NCI-H187 (cell line): ENCODE measurements around the gene ITGA11.
"Not testable (repeated sequence)": the region's sequence is repeated elsewhere in the genome, so short reads cannot be mapped to it uniquely, and the experiment has no call there.

Source experiments
- DNase-seq, 2 experiments: peaks; one replicate each; lab custom pipeline; 2025; lab: John Stamatoyannopoulos, UW

The ITGA11 gene

DNA sequence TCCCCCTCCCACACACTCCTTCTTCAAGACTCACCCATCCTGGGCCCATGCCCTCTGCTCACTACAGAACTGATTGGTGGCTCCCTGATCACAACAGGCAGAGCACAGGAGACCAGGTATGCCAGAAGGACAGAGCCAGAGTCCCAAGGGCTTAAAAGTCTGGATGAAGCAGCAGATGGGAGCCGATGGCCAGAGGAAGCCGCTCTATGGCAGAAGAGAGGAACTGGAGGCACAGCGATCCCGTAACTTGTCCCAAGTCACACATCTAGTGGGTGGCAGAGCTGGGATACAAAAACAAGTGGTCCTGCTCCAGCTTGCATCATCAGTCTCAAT lies 20.7 kb downstream of the ITGA11 start:
- DNase-seq, result no peak

DNA sequence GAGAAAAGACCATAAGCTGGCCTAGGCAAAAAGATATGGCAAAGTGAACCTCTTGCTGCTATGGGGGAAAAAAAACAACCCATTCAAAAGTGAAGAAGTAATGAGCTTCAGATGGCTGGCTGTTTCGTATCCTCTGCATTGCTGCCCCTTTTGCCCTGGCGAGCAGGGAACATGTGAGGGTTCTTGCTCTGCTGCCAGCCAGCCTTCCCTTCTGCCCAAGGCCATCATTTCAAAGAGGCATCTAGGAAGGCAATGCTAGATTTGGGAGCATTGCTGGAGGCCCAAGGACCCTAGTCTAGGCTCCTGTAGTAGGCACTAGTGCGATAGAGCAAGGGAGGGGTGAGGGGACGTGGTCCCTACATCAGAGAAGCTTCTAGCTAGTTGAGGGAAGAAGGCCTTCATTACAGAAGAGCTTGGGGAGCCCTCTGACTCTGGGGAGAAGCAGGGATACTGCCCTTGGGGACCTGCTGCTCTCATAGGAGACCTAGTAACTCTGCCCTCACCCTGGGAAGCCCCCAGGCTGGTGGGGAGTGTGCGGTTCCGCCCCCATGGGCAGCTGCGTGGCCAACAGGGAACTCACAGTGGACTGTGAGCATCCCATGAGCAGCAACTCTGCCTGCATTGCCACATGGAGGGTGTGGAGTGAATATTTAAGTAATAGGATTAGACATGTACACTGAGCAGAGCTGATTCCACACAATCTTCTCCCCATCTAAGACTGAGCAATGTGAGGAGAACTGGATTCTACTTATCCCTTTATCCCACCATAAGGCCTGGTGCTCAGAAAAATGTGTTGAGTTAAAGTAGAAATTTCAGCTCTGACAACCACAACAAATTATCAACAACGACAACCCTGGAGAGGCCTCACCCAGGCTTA lies 21.3 kb downstream of the ITGA11 start:
- DNase-seq, result no peak

- DNase-seq, result no peak
Measured at GRCh38 chr15:68409736-68410370, 22.1 kb downstream of the ITGA11 start.

- no peak for DNase-seq
Measured at GRCh38 chr15:68408971-68409370, 23.0 kb downstream of the ITGA11 start.

GRCh38 chr15:68407886-68408881 lies 23.8 kb downstream of the ITGA11 start:
- no peak for DNase-seq

GRCh38 chr15:68407141-68407885 lies 24.6 kb downstream of the ITGA11 start:
- DNase-seq, result no peak

- DNase-seq, result no peak
Measured at GRCh38 chr15:68405378-68406250, 26.3 kb downstream of the ITGA11 start.

GRCh38 chr15:68404056-68404798 lies 27.7 kb downstream of the ITGA11 start:
- no peak for DNase-seq

DNA sequence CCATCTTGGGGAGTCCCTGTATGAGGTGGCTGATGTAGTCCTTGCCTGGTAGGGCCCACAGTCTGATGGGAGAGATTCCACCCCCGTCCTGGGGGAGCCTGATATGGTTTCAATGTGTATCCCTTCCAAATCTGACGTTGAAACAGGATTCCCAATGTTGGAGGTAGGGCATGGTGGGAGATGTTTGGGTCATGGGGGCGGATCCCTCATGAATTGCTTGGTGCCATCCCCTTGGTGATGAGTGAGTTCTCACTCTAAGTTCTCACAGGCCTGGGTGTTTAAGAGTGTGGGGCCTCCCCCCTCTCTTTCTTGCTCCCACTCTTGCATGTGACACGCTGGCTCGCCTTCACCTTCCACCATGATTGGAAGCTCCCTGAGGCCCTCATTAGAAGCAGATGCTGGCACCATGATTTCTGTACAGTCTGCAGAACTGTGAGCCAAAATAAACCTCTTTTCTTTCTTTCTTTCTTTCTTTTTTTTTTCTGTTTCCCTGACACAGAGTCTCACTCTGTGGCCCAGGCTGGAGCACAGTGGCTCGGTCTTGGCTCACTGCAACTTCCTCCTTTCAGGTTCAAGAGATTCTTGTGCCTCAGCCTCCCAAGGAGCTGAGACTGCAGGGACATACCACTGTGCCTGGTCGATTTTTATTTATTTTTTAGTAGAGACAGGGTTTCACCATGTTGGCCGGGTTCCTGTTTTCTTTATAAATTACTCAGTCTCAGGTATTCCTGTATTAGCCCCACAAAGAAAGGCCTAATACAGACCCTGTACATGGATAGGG lies 28.6 kb downstream of the ITGA11 start:
- no peak for DNase-seq

GRCh38 chr15:68402432-68403160 lies 29.4 kb downstream of the ITGA11 start:
- DNase-seq, result no peak

- DNase-seq, result no peak
Measured at GRCh38 chr15:68401496-68402431, 30.2 kb downstream of the ITGA11 start.

- DNase-seq, result no peak
Measured at GRCh38 chr15:68400066-68400456, 31.9 kb downstream of the ITGA11 start.

DNA sequence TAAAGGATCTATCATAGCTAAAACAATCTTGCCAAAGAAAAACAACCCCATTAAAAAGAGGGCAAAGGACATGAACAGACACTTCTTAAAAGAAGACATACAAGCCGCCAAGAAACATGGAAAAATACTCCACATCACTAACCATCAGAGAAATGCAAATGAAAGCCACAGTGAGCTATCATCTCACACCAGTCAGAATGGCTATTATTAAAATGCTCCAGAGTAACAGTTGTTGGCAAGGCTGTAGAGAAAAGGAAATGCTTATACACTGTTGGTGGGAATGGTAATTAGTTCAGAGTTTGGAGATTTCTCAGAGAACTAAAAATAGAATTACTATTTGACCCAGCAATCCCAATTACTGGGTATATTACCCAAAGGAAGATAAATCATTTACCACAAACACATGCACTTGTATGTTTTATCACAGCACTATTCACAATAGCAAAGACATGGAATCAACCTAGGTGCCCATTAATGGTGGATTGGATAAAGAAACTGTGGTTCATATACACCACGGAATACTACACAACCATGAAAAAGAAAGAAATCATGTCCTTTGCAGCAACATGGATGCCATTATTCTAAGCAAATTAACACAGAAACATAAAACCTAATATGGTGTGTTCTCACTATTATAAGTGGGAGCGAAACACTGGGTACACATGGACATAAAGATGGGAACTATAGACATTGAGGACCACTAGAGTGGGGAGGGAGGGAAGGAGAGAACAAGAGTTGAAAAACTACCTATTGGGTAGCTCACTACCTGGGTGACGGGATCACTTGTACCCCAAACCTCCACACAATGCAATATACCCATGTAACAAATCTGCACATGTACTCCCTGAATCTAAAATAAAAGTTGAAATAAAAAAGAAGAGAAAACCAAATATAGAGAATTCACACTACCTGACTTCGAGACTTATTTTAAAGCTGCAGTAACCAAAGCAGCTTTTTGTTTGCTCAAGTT lies 32.6 kb downstream of the ITGA11 start:
- no peak for DNase-seq

GRCh38 chr15:68397999-68398398 lies 34.0 kb downstream of the ITGA11 start:
- not testable (repeated sequence) for DNase-seq

GRCh38 chr15:68396068-68396467 lies 35.9 kb downstream of the ITGA11 start:
- DNase-seq, result no peak

- DNase-seq, result no peak
Measured at GRCh38 chr15:68391121-68391520, 40.8 kb downstream of the ITGA11 start.
